HG03558 (cell line): ENCODE data around the gene INHBB.

Experiments used
- ATAC-seq: cut with Tn5 transposase; IDR thresholded peaks from one replicate; pipeline ENCODE4 v1.9.1; 2021; ENCODE audit warnings: moderate number of reproducible peaks; ENCODE audit not compliant: unreplicated experiment; ENCODE audit errors: extremely low read depth

Gene INHBB

DNA sequence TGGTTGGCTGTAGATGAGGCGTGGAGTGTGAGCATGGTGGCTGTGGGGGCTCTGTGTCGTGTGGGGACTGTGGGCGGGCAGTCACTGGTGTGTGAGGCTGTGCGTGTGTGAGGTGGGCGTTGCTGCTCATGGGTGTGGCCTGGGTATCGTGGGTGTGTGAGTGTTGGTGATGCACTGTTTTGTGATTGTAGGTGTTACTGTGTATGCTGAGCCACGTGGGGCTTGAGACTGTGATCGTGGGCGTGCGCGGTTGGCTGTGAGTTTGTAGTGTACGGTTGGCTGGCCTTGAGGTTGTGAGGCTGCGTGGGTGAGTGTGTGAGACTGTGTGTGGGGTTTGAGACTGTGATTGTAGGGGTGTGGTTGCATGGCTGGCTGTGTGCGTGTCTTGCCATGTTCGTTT is 8.5 kb downstream of the INHBB start:
- ATAC-seq, result no peak

DNA sequence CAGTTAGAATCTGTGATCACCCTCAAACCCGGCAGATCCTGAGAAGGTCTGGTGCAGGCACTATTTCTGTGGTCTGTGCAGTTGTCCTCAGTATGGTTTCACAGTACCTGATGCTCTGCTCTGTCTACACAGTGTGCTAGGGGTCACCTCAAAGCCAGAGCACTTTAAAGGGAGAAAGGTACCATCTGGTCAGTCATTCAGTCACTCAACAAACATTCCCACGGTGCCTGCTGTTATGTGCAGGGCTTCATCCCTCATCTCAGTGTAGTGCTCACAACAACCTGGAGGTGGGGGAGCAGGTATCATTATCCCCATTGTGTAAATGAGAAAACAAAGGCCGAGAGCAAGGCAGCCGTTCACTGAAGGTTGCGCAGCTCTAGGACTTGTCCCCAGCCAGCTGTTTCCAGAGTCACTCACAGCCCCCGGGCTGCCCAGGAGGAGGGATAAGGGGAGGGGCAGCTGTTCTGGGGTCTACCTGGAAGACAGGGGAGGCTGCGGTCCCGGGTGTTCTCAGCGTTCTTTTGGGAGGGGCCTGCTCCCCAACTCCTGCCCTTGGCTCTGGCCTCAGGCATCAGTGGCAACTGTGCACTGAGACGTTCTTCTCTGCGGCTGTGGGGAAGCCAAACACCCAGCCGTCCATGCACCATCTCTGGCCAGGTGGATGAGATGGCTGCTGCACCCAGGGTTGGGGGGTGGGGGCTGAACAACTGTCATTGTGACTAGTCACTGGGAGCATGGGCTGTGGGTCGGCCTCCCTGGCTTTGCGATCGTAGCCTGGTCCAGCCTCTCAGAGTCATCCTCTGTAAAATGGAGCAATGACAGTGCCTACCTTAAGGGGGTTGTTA is 9.2 kb downstream of the INHBB start:
- ATAC-seq, result no peak

DNA sequence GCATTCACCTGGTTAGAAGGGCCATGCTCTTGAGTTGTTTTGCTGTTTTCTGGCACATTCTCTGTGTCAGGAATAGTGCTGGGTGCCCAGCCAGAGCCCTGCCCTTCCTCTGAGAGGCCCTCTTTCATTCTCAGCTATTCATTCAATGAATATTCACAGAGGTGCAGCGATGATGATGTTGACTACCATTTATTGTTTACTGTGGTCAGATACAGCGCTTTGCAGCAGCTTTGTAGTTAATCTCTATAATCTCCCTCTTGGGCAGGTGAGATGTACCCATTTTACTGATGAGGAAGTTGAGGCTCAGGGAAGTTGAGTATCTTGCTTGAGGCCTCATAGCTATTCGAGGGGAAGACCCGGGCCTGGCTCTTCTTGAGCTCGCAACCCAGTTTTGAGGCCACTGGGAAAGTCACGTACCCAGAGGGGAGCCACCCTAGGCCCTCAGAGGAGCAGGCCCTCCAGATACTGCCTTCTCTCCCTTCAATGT is 9.9 kb downstream of the INHBB start:
- ATAC-seq, result no peak

DNA sequence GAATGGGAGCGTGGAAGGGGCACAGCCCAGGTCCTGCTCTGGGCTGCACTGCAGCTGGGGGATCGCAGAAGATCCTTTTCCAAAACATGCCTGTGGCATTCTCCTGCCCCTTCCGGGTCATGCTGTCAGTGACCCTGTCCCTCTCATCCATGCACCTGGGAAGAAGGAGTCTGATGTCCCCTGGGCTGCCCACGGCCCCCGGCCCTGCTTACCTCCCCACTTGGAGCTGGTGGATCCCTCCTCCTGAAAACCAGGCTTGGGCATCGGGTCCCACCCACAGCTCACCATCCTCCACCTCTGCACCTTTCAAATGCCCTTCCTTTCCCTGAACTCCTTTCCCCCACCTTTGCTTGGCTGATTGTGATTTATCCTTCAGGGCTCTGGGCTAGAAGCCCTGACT is 11.8 kb downstream of the INHBB start:
- no peak for ATAC-seq

DNA sequence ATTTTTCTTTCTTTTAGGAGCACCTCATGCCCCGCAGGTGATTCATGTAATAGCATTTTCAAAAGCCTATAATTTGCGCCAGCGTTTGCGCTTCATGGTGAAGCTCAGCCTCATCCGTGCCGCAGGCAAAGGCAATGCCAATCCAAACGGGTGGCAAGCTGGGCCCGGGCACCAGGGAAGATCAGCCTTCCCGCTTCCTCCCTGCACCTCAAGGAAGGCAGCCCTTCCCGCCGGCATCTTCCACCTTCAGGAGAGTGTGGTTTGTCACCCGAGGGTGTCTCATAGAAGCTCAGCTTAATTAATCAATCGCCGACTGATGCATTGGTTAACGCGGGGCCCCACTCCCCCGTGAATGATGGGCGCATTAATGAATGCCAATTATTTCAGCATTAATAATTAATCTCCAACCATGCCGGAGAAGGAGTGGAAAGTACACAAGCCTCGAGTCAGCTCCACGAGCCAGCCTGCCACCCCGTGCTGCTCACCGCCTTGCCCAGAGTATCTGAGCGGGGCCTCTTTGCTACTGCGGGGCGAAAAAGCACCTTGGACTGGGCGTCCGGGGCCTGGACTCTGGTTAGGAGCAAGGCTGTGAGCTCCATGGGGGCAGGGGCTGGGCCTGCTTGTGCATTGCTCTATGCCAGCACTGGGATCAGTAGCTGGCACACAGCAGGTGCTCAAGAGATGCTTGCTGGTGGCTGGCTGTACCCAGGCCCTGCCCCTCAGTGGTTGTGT is 13.0 kb downstream of the INHBB start:
- ATAC-seq, result no peak

DNA sequence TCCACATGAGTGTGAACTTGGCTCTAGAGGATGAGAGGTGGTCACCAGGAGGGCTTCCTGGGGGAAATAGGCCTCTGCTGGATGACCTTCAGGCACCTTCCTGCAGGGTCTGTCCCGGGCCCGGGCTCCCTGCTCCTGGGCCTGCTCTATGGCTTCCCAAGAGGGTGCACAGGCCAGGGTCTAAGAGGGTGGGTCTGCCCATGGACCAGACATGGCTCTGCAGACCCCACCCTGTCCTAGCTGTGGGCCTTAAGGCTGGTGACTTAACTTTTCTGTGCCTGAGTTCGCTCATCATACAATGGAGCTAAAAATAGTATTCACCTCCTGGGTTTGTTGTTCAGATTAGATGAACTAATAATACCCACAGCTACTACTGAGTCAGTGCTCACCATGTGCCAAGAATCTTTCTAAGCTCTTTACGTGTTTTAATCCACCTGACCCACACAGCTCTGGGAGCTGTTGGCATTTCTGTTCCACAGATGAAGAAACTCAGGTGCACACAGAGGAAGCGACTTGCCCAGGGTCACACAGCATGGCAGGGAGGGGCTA is 14.4 kb downstream of the INHBB start:
- ATAC-seq, result no peak

DNA sequence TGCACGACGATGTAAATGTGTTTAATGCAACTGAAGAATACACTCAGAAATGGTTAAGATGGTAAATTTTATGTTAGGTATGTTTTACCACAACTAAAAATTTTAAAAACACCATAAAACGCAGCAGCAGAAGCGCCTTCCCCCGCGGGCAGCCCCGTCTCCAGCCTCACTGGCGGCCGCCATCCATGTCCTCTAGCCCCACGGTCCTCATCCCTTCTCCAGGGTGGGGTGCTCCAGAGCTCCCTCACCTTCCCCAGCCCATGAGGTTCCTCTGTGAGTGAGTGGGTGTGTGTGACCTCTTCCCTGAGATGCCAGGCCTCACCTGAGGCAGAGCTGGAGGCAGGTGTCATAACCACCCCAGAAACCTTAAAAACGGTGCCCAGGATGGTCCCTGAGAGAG is 17.0 kb downstream of the INHBB start:
- no peak for ATAC-seq

DNA sequence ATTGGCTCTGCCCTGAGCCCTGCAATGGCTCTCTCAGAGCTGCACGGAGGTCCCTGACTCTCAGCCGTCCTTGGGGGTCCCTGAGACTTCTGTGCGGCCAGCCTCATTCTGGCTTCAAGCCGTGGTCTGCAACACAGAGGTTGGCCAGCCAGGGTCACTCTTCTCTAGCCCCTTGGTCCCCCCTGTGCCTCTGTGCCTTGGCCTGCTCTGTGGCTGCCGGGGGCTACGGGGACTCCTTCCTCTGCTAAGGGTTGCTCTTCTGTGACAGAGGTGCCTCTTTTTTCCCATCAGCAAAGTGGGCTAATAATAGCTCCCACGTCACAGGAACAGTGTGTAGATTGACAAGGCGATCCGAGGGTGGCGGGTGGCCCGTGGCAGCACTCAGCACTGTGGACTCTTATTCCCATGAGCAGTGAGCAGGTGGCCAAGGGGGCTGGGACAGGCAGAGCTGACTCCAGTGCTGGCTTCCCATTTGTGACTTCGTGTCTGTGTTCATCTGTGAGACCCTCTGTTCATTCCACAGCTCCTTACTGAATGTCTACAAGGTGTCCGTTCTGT is 19.4 kb downstream of the INHBB start:
- ATAC-seq, result no peak

DNA sequence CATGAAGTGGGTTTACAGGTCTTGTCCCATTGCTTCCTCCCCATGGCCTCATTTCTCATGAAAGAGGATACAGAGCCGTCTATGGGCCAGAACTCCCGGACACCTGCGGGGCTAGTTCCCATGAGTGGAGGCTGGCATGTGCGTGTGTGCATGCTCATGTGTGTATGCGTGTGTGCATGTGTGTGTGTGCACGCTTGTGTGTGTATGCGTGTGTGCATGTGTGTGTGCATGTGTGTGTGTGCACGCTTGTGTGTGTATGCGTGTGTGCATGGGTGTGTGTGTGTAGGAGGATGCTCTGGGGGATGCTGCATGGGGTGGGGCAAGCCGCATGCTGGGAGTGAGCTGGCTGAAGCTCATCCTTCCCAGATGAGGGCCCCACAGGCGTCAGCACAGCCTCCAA is 20.8 kb downstream of the INHBB start:
- ATAC-seq, result no peak

DNA sequence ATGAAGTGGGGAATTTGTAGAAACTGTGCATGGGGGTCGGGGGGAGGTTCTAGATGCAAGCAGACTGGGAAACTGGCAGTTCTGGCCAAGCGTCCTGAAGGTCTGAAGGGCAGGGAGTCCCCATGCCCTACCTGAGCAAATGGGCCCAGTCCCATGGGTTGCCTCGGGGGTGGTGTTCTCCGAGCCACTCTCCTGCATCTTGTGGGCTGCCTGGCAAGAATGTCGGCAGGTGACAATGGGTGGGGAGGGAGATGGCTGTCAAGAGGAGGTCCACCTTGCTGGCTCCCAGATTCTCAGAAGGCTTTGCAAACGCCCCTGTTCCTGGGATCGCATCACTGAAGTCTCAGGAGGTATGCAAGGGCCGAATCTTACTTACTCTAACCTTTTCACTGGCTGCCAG is 21.3 kb downstream of the INHBB start:
- ATAC-seq, result no peak

DNA sequence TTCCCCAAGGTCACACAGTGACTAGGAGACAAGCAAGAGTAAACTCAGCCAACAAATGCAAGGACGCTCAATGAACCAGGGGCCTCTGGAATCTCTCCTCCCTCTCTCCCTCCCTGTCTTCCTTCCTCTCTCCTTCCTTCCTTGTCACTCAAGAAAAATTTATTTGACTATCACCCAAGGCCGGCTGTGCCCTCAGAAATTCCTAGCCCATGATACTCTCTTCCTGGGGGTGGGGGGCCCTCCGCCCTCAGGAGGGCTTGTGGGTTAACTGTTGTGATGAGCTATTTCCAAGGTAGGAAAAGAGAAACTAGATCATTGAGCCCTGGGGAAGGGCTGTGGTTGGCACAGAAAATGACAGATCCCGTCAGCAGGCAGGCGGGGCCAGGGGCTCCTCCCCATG is 21.7 kb downstream of the INHBB start:
- no peak for ATAC-seq

DNA sequence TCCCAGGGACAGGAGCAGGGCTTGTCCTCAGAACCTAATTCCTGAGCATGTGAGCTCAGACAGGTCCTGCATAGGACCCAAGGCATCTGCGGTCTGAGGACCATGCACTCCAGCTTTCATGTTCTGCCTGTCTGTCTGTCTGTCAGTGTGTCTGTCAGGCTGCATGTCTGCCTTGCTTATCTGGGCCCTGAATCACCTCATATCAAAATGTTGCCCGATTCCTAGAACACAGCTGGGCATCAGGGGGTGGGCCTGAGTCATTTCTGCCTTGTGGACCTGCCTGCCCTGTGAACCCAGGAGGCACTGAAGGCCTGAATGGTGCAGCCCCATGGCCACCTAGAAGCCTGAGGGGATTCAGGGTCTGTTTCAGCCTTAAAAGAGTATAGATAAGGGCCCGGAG is 22.1 kb downstream of the INHBB start:
- ATAC-seq, result no peak

DNA sequence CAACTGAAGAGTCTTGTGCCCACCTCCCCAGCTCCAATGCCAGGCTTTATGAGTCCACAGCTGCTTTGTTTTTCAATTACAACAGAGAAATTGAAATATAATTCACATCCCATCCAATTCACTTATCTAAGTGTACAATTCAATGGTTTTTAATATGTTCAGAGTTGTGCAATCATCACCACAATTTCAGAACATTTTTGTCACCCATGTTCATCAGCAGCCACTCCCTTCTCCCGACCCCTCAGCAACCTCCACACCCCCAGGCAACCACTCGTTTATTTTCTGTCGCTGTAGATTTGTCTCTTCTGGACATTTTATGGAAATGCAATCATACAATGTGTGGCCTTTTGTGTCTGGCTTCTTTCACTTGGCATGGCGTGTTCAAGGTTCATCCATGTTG is 23.3 kb downstream of the INHBB start:
- ATAC-seq, result no peak

DNA sequence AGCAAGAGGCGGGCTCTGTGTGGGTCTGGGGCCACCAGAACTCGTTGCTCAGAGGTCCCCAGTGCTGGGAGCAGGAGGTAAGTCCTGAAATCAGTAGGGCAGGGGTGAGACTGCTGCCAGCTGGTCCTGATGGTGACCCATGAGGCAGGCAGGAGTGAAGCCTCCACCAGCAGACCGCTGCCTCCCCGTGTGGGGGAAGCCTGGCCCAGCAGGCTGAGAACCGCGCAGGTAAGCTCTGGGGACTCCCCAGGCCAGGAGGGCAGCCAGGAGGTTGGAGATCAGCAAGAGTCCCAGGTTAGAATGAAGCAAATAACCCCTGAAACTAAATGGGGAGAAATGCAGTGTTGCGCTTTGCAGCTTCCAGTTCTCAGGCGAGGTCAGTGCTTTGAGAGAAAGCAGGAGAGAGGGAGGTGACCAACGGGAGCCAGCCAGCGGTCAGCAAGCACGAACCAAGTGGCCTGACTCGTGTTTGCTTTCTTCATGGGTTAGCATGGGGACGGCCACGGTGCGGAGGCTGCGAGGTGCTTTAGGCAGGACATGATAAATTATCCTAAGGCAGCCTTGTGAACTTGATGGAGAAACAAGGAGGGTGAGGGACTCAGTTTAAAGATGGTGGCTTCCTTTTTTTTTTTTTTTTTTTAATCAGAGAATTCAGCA is 26.2 kb downstream of the INHBB start:
- no peak for ATAC-seq

DNA sequence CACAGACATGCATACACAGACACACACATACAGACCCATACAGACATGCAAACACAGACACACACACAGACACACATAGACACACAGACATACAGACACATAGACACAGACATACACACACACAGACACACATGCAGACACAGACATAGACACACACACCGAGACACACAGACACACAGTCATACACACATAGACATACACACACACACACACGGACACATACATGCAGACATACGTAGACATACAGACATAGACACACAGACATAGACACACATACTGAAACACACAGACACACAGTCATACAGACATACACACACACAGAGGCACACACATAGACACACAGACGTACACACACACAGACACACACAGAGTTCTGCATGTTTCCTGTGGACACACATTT is 26.9 kb downstream of the INHBB start:
- ATAC-seq, result no peak

DNA sequence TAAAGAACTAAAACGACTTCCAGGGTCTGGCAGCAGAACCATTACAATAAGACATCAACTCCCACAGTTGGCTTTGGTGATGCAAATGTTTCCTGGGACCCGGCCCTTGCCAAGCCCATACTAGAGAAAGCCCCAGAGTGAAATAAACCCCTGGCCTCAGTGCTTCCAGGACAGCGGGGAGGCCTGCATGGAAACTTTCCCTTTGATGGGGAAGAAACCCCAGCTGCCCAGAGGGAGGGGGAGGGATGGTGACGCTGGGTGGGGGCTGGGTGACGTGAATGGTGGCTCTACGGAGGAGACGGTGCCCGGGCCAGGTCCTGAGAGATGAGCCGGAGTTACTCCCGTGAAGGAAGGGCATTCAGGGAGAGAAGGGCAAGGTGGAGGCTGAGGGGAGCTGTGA is 27.5 kb downstream of the INHBB start:
- ATAC-seq, result no peak

DNA sequence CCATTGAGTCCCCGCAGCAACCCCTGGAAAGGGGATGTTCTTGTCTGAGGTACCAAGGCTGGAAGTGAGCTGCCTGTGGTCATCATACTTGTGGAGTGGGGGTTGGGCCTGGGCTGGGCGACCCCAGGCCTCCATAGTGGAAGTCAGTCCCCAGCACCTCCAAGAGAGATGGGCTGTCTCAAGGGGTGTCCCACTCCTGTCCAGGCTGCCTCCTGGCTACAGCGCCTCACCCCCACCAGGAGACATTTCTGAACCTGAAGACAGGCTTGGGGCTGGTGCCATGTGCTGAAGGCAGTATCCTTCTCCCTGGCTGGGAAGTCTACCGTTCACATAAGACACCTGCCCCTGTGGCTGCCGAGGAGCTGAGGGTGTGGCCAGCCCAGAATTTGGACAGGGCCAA is 28.9 kb downstream of the INHBB start:
- ATAC-seq, result no peak

DNA sequence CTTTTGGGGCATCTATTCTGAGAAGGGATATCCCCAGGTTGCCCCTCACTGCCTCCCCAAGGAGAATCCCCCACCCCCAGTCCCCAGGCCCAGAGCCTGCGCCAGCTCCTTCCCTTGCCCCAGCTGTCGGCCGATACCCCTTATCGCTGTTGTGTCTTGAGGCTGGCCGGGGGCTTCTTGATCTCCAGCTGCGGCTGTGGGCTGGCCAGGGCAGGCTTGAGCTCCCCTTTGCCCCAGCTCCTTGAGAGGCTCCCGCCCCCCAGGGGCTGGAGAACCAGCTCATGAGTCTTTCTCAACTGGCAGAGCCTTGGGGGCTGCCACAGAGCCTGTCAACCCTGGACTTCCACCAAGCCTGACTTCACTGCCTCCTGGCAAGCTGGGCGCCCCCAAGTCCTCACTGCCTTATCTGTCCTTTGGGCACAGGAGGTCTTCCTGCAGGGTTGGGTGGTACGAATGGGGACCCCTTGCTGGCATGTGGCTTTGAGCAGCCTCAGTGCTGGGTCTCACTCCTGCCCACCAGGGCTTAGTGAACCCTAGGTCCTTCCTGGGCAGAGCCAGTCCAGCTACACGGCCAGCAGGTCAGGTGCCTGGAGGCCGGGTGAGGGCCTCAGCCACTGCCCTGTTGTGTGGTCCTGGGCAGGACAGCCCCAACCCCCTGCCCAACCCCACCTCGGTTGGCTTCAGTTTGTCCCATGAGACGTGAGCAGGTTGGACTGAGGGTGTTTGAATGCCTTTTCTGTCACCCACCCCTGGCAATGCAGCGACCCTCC is 29.5 kb downstream of the INHBB start:
- no peak for ATAC-seq

DNA sequence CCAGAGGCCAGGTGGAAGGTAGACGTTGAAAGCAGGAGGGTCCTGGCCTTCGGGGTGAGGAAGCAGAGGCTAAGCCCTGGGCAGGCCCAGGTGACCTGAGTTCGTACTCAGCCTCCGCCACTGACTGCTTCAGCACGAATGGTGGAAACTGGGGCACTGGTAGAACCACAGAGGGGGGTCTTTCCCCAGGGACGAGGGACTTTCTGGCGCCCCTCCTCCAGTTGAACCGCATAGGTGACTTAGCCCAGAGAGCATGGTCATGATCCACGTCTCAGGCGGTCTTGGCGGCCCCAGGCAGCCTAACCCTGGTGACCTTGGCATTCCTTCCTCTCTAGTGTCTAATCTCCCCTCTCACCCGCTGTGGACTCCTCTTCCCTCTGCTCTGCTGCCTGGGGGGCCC is 30.2 kb downstream of the INHBB start:
- ATAC-seq, result no peak
